GM12878 (cell line): ENCODE measurements around the gene PREX1. TPM values are rescaled to one million over a fixed set of nuclear protein-coding genes. Genes with fewer than 3 reads are reported as not detected.

Experiments used
- ATAC-seq: fragments of 200-7000 bp; cut with Tn5 transposase; 3 replicates; pipeline ENCODE4 v1.9.1; 2020; ENCODE audit warnings: mild to moderate bottlenecking, moderate library complexity
- BruUV-seq: library from RNA; stranded (reverse); fragments of 400-500 nt; replicated peaks from 2 replicates; lab custom pipeline; 2021; lab: Mats Ljungman, UMichigan
- CTCF ChIA-PET: fragments of 300-600 bp; sonication (Branson Sonifier 250); formaldehyde crosslinking; extraction: SDS; loops from one replicate; lab custom pipeline; 2021; ENCODE audit warnings: inconsistent platforms; lab: Yijun Ruan, JAX
- POLR2A ChIA-PET: fragments of 350-600 bp; formaldehyde crosslinking; extraction: SDS; loops from one replicate; lab custom pipeline; 2021; ENCODE audit warnings: inconsistent platforms; lab: Charles Lee
- RAD21 ChIA-PET: fragments of 300-600 bp; sonication (Branson Sonifier 250); formaldehyde crosslinking; loops from one replicate; lab custom pipeline; 2023; ENCODE audit warnings: antibody characterized with exemption; ENCODE audit not compliant: unreplicated experiment; lab: Charles Lee
- SMC1A ChIA-PET: fragments of 300-600 bp; sonication (Branson Sonifier 250); formaldehyde crosslinking; loops from one replicate; lab custom pipeline; 2023; ENCODE audit not compliant: unreplicated experiment, uncharacterized antibody; lab: Charles Lee
- DNase-seq: peaks from one replicate; pipeline ENCODE4 v3.0.0-alpha.2; 2011; ENCODE audit warnings: low read depth, low spot score
- FAIRE-seq: peaks from 3 replicates; lab custom pipeline; 2011; peaks lifted over from hg19 to GRCh38; lab: Jason Lieb, UNC
- H2AFZ ChIP-seq: 2 replicates; pipeline ENCODE4 v1.6.0; 2011; ENCODE audit warnings: low read depth, low read length, control low read depth; ENCODE audit not compliant: control insufficient read depth
- H3K27ac ChIP-seq: 2 replicates; pipeline ENCODE4 v1.5.1; 2011; ENCODE audit warnings: control low read depth; ENCODE audit not compliant: control insufficient read depth, insufficient read depth
- H3K27me3 ChIP-seq, 2 experiments: replicated peaks in 1 of 2; 2 replicates each; pipeline versions ENCODE4 v1.6.0 to v1.6.1; 2011; ENCODE audit warnings: low read length in 1 of 2; ENCODE audit not compliant: control insufficient read depth in 2 of 2, insufficient read depth in 2 of 2
- H3K36me3 ChIP-seq, 2 experiments: 2 replicates each; pipeline ENCODE4 v1.5.1; 2011; ENCODE audit warnings: low read length in 1 of 2; ENCODE audit not compliant: control insufficient read depth in 2 of 2, insufficient read depth in 2 of 2
- H3K4me1 ChIP-seq: 2 replicates; pipeline ENCODE4 v1.6.1; 2011; ENCODE audit warnings: mild to moderate bottlenecking, low read length, moderate library complexity, mixed read lengths; ENCODE audit not compliant: control insufficient read depth, insufficient read depth
- H3K4me2 ChIP-seq: 2 replicates; pipeline ENCODE4 v1.6.0; 2011; ENCODE audit warnings: control low read depth; ENCODE audit not compliant: control insufficient read depth, insufficient read depth
- H3K4me3 ChIP-seq: fragments of 200-600 bp; sonication (generic); 2 replicates; pipeline ENCODE4 v1.5.1; 2016
- H3K79me2 ChIP-seq: 2 replicates; pipeline ENCODE4 v1.6.0; 2011; ENCODE audit warnings: low read length; ENCODE audit not compliant: control insufficient read depth, insufficient read depth
- H3K9ac ChIP-seq: 2 replicates; pipeline ENCODE4 v1.8.0; 2011; ENCODE audit warnings: low read length, control low read depth, mixed read lengths; ENCODE audit not compliant: control insufficient read depth, insufficient read depth
- H3K9me3 ChIP-seq: replicated peaks from 3 replicates; pipeline ENCODE4 v1.5.1; 2011; ENCODE audit warnings: mild to moderate bottlenecking, low read length; ENCODE audit not compliant: control insufficient read depth, insufficient read depth
- H4K20me1 ChIP-seq: 2 replicates; pipeline ENCODE4 v1.6.0; 2011; ENCODE audit not compliant: control insufficient read depth, insufficient read depth
- ATF7 ChIP-seq: fragments of 450-650 bp; IDR thresholded peaks from 2 replicates; pipeline ENCODE4 v1.6.1; 2016; ENCODE audit warnings: low read depth, mild to moderate bottlenecking
- CBX5 ChIP-seq: sonication (generic); IDR thresholded peaks from 2 replicates; pipeline ENCODE4 v1.6.1; 2016; ENCODE audit warnings: low read depth, moderate library complexity, mild to moderate bottlenecking, inconsistent platforms
- E4F1 ChIP-seq: fragments of 450-650 bp; IDR thresholded peaks from 2 replicates; pipeline ENCODE4 v1.6.1; 2018; ENCODE audit warnings: borderline replicate concordance, mild to moderate bottlenecking; ENCODE audit not compliant: partially characterized antibody
- RAD21 ChIP-seq: IDR thresholded peaks from 2 replicates; pipeline ENCODE4 v1.6.1; 2011; ENCODE audit warnings: mild to moderate bottlenecking, low read depth, low read length, moderate library complexity; ENCODE audit not compliant: insufficient read depth
- TARDBP ChIP-seq: IDR thresholded peaks from 2 replicates; pipeline ENCODE4 v1.6.1; 2016; ENCODE audit warnings: borderline replicate concordance
- WGBS: methylation state at CpG from one replicate; pipeline ENCODE4 v1.1.6; 2016; ENCODE audit warnings: low lambda C conversion rate; ENCODE audit not compliant: insufficient replicate concordance, insufficient coverage; ENCODE audit errors: missing lambda C conversion rate; 5-methylcytosine and 5-hydroxymethylcytosine counted together
- in situ Hi-C: fragments of 300-500 bp; cut with MboI; formaldehyde crosslinking; loops from 9 replicates; pipeline ENCODE4 v1.14.3; 2018; ENCODE audit warnings: mixed read lengths
- intact Hi-C: fragments of 100-400 bp; cut with micrococcal nuclease; formaldehyde crosslinking; loops from one replicate; pipeline ENCODE4 v1.14.2; 2022; ENCODE audit not compliant: unreplicated experiment
- polyA plus RNA-seq, 11 experiments: library from polyadenylated mRNA; depleted of rRNA in 4 of 11; unstranded in 6 of 11; stranded (reverse) in 5 of 11; fragments of >200 nt; fragmentation: Nextera tagmentation in 4 of 11; fragmentation: Illumina TruSeq in 1 of 11; extraction: Ambion mirVana in 4 of 11; extraction: Trizol in 1 of 11; gene quantifications; 1 replicate in 1 of 11; 2 replicates in 10 of 11; pipeline versions ENCODE4 v1.2.1 to v1.2.3, GENCODE V29; 2011 to 2016; ENCODE audit warnings: inconsistent platforms in 2 of 11, missing spikeins in 2 of 11, low read depth in 1 of 11
- total RNA-seq, 4 experiments: library from RNA; depleted of rRNA in 3 of 4; stranded (reverse); fragments of >200 nt in 3 of 4; fragmentation: Illumina TruSeq in 1 of 4; extraction: Trizol in 1 of 4; gene quantifications; 2 replicates each; pipeline versions ENCODE4 v1.2.1 to v1.2.3, GENCODE V29; 2013 to 2021

PREX1 gene
- total and polyA plus RNA-seq, 10 of the 15 experiments (the other 5 are each of a cell fraction or from before 2014, with no cell fraction given) = 2.6 to 114 (median 38.9) TPM

- TF ChIP-seq RAD21 = no peak
- no peak for TF ChIP-seq ATF7
- TF ChIP-seq TARDBP = no peak
These were observed 77.4 kb downstream of the PREX1 start (continued) for GRCh38 chr20:48750376-48750775.

DNA sequence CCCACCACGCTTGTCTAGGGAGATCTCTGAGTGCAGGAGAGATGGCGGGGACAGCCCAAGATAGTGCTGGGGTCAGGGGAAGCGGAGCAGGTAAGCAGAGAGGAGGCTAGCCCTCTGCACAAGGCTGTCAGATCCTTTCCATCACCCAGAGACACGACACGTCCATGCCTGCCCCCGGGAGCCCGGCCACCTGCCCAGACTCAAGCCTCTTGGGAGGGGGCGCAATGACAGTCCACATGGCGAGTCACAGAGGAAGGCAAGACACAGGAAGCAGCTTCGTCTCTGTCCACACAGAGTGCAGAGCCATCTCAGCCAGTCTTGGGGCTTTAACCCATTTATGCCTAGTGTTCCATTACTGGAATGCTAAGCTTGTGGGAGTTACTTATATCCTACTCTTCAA is 78.4 kb downstream of the PREX1 start:
- in situ Hi-C loops = no loop called here
- Histone ChIP-seq H3K9me3 (no peaks in the 10 kb centered on the region; the same call in 2 of the 3 replicates), H3K36me3 (peaks cover 16 to 25% of the 10 kb centered on the region in 2 experiments; a peak in 3 of 4 replicates), H3K9ac (no peak overlapping the region), H3K79me2 (peaks cover 63% of the 10 kb centered on the region), H2AFZ (no peak overlapping the region), H3K27ac (no peak overlapping the region), H4K20me1 (no peaks in the 10 kb centered on the region), H3K4me2 (no peak overlapping the region), H3K4me3 (no peak overlapping the region), H3K27me3 (no peaks in the 10 kb centered on the region), H3K4me1 (peaks cover 47% of the 10 kb centered on the region)
- 81% methylated on average over 10 of the region's 10 CpGs for WGBS
- RAD21 ChIA-PET = no interaction called here
- no peak for FAIRE-seq
- no peak for TF ChIP-seq CBX5
- TF ChIP-seq E4F1 = no peak
- BruUV-seq = no TSS peak
- ATAC-seq = no peak
- intact Hi-C loops = no loop called here
- CTCF ChIA-PET = interaction anchor here (1.3 kb wide), 1 partner anchor 11 kb away, joined by 3 read pairs; no protein-coding TSS in a partner anchor
- SMC1A ChIA-PET = no interaction called here
- POLR2A ChIA-PET = no interaction called here
- DNase-seq = no peak
